H1 (cell line): ENCODE results near the gene IFITM2. TPM values are rescaled to one million over a fixed set of nuclear protein-coding genes. Genes with fewer than 3 reads are reported as not detected.

ENCODE experiments used
- CTCF ChIA-PET: fragments of 300-600 bp; sonication (Branson Sonifier 250); formaldehyde crosslinking; loops from one replicate; lab custom pipeline; 2021; ENCODE audit not compliant: partially characterized antibody; lab: Charles Lee
- POLR2A ChIA-PET: fragments of 300-600 bp; sonication (Branson Sonifier 250); formaldehyde crosslinking; loops from one replicate; lab custom pipeline; 2021; ENCODE audit warnings: inconsistent platforms; ENCODE audit not compliant: partially characterized antibody; lab: Charles Lee
- DNase-seq, 2 experiments: peaks; one replicate each; pipeline versions ENCODE4 v3.0.0 to v3.0.0-alpha.2; 2010 to 2022; ENCODE audit warnings: low spot score in 2 of 2, low read depth in 1 of 2, mixed read lengths in 1 of 2
- FAIRE-seq: peaks from 2 replicates; lab custom pipeline; 2011; peaks lifted over from hg19 to GRCh38; lab: Jason Lieb, UNC
- H2AFZ ChIP-seq: 2 replicates; pipeline ENCODE4 v1.8.1; 2012; ENCODE audit warnings: low read length, inconsistent platforms
- H2AK5ac ChIP-seq: 2 replicates; pipeline ENCODE4 v1.6.1; 2013; ENCODE audit warnings: low read depth, low read length
- H2BK120ac ChIP-seq: replicated peaks from 2 replicates; pipeline ENCODE3; 2013; ENCODE audit warnings: low read depth, low read length, inconsistent platforms
- H2BK12ac ChIP-seq: 2 replicates; pipeline ENCODE4 v1.6.1; 2013; ENCODE audit warnings: low read depth, low read length
- H2BK15ac ChIP-seq: 2 replicates; pipeline ENCODE4 v1.6.1; 2013; ENCODE audit warnings: low read length
- H2BK20ac ChIP-seq: 2 replicates; pipeline ENCODE4 v1.6.1; 2013; ENCODE audit warnings: low read length
- H2BK5ac ChIP-seq: 2 replicates; pipeline ENCODE4 v1.6.1; 2013; ENCODE audit warnings: low read depth, low read length
- H3K14ac ChIP-seq: 2 replicates; pipeline ENCODE4 v1.6.1; 2013; ENCODE audit warnings: inconsistent platforms; ENCODE audit not compliant: insufficient read length
- H3K18ac ChIP-seq: 2 replicates; pipeline ENCODE4 v1.6.1; 2013; ENCODE audit warnings: low read length; ENCODE audit errors: extremely low read depth
- H3K23ac ChIP-seq: 2 replicates; pipeline ENCODE4 v1.6.1; 2013; ENCODE audit warnings: inconsistent platforms; ENCODE audit not compliant: insufficient read length
- H3K23me2 ChIP-seq: 2 replicates; pipeline ENCODE4 v1.6.1; 2013; ENCODE audit warnings: low read depth, low read length
- H3K27ac ChIP-seq: 2 replicates; pipeline ENCODE4 v1.6.1; 2011; ENCODE audit warnings: low read depth, low read length, inconsistent platforms
- H3K27me3 ChIP-seq, 4 experiments: replicated peaks in 1 of 4; 1 replicate in 1 of 4; 2 replicates in 3 of 4; pipeline versions ENCODE4 v1.6.1 to v1.8.1; 2011 to 2013; ENCODE audit warnings: low read length in 3 of 4, mild to moderate bottlenecking in 3 of 4, inconsistent platforms in 2 of 4, mixed read lengths in 2 of 4, moderate library complexity in 1 of 4; ENCODE audit not compliant: control insufficient read depth in 3 of 4, insufficient read depth in 3 of 4; ENCODE audit errors: extremely low read depth in 1 of 4
- H3K36me3 ChIP-seq, 4 experiments: 2 replicates each; pipeline versions ENCODE4 v1.6.1 to v1.8.1; 2011 to 2013; ENCODE audit warnings: mild to moderate bottlenecking in 4 of 4, low read length in 3 of 4, moderate library complexity in 2 of 4, control low read depth in 1 of 4, inconsistent platforms in 1 of 4; ENCODE audit not compliant: insufficient read depth in 4 of 4, control insufficient read depth in 2 of 4
- H3K4ac ChIP-seq: replicated peaks from 2 replicates; pipeline ENCODE3; 2013; ENCODE audit warnings: low read length, low read depth, mixed read lengths, inconsistent platforms; ENCODE audit not compliant: insufficient read length
- H3K4me1 ChIP-seq, 4 experiments: replicated peaks in 1 of 4; 1 replicate in 1 of 4; 2 replicates in 3 of 4; pipeline versions ENCODE4 v1.6.1 to v1.8.1; 2011 to 2013; ENCODE audit warnings: low read length in 3 of 4, inconsistent platforms in 2 of 4, mixed read lengths in 1 of 4; ENCODE audit not compliant: insufficient read depth in 4 of 4, control insufficient read depth in 3 of 4
- H3K4me2 ChIP-seq, 2 experiments: 2 replicates each; pipeline versions ENCODE4 v1.6.1 to v1.8.1; 2011 to 2013; ENCODE audit warnings: low read depth in 2 of 2, low read length in 2 of 2, control low read depth in 1 of 2, inconsistent platforms in 1 of 2, mild to moderate bottlenecking in 1 of 2; ENCODE audit not compliant: insufficient read depth in 1 of 2
- H3K4me3 ChIP-seq, 4 experiments: fragments of 200-600, 300-600 bp in 1 of 4; sonication (generic), shearing (Covaris generic), sonication (Bioruptor Twin) in 1 of 4; 2 replicates each; pipeline versions ENCODE4 v1.5.1 to v1.8.1; 2011 to 2016; ENCODE audit warnings: low read length in 4 of 4, low read depth in 3 of 4, control low read depth in 2 of 4, inconsistent platforms in 2 of 4, mild to moderate bottlenecking in 2 of 4, mixed read lengths in 1 of 4, moderate library complexity in 1 of 4; ENCODE audit not compliant: insufficient read depth in 2 of 4; ENCODE audit errors: extremely low read depth in 1 of 4
- H3K56ac ChIP-seq: replicated peaks from 2 replicates; pipeline ENCODE3; 2013; ENCODE audit warnings: low read depth, mild to moderate bottlenecking, mixed read lengths, low read length, inconsistent platforms; ENCODE audit not compliant: insufficient read length
- H3K79me1 ChIP-seq: 2 replicates; pipeline ENCODE4 v1.6.1; 2013; ENCODE audit warnings: low read depth, low read length, control low read depth
- H3K79me2 ChIP-seq, 2 experiments: 2 replicates each; pipeline versions ENCODE4 v1.6.1 to v1.8.1; 2012 to 2013; ENCODE audit warnings: low read length in 2 of 2, mild to moderate bottlenecking in 2 of 2, inconsistent platforms in 1 of 2; ENCODE audit not compliant: insufficient read depth in 2 of 2, control insufficient read depth in 1 of 2
- H3K9ac ChIP-seq, 4 experiments: replicated peaks in 1 of 4; 1 replicate in 1 of 4; 2 replicates in 3 of 4; pipeline versions ENCODE4 v1.6.1 to v1.8.1; 2011 to 2013; ENCODE audit warnings: low read depth in 3 of 4, low read length in 3 of 4, control low read depth in 2 of 4, mild to moderate bottlenecking in 2 of 4, moderate library complexity in 2 of 4, inconsistent platforms in 1 of 4; ENCODE audit errors: extremely low read depth in 1 of 4
- H3K9me3 ChIP-seq, 2 experiments: 2 replicates each; pipeline versions ENCODE4 v1.6.1 to v1.8.1; 2012 to 2013; ENCODE audit warnings: mild to moderate bottlenecking in 2 of 2, moderate library complexity in 2 of 2, control low read depth in 1 of 2, inconsistent platforms in 1 of 2, low read depth in 1 of 2, low read length in 1 of 2, mixed read lengths in 1 of 2; ENCODE audit not compliant: insufficient read depth in 2 of 2
- H4K20me1 ChIP-seq, 2 experiments: replicated peaks in 1 of 2; 2 replicates each; pipeline versions ENCODE3 to v1.8.1; 2011 to 2013; ENCODE audit warnings: inconsistent platforms in 2 of 2, low read length in 2 of 2, mild to moderate bottlenecking in 1 of 2; ENCODE audit not compliant: insufficient read depth in 2 of 2, control insufficient read depth in 1 of 2
- H4K5ac ChIP-seq: 2 replicates; pipeline ENCODE4 v1.6.1; 2013; ENCODE audit warnings: low read length, low read depth, mixed read lengths, inconsistent platforms; ENCODE audit not compliant: insufficient read length
- H4K8ac ChIP-seq: 2 replicates; pipeline ENCODE4 v1.8.0; 2013; ENCODE audit warnings: mild to moderate bottlenecking, moderate library complexity, low read length, inconsistent platforms; ENCODE audit not compliant: insufficient read depth; ENCODE audit errors: extremely low read depth
- H4K91ac ChIP-seq: replicated peaks from 2 replicates; pipeline ENCODE3; 2013; ENCODE audit warnings: low read length, mixed read lengths, inconsistent platforms; ENCODE audit not compliant: insufficient read length
- CEBPB ChIP-seq: IDR thresholded peaks from 2 replicates; pipeline ENCODE4 v1.6.1; 2012; ENCODE audit warnings: low read depth, low read length
- EGR1 ChIP-seq: IDR thresholded peaks from 2 replicates; pipeline ENCODE4 v1.6.1; 2011; ENCODE audit warnings: low read depth, low read length, borderline replicate concordance
- EZH2 ChIP-seq: fragments of 200-600 bp; sonication (generic); IDR thresholded peaks from 2 replicates; pipeline ENCODE4 v1.7.1; 2012; ENCODE audit warnings: low read depth, mild to moderate bottlenecking, moderate library complexity, low read length, inconsistent platforms; ENCODE audit not compliant: severe bottlenecking
- HDAC2 ChIP-seq, 2 experiments: fragments of 300-600 bp in 1 of 2; sonication (generic) in 1 of 2; IDR thresholded peaks; 2 replicates each; pipeline ENCODE4 v1.6.1; 2011 to 2012; ENCODE audit warnings: low read depth in 2 of 2, low read length in 2 of 2, mild to moderate bottlenecking in 2 of 2, moderate library complexity in 2 of 2, borderline replicate concordance in 1 of 2, inconsistent platforms in 1 of 2
- HDAC6 ChIP-seq: IDR thresholded peaks from one replicate; pipeline ENCODE4 v1.7.1; 2012; ENCODE audit warnings: low read depth, mild to moderate bottlenecking, inconsistent platforms, low read length, moderate library complexity
- JUND ChIP-seq: IDR thresholded peaks from 2 replicates; pipeline ENCODE4 v1.6.1; 2011; ENCODE audit warnings: mild to moderate bottlenecking, improper control_type of control experiment, low read length
- MAFK ChIP-seq: IDR thresholded peaks from 2 replicates; pipeline ENCODE4 v1.6.1; 2012; ENCODE audit warnings: low read depth, mild to moderate bottlenecking, improper control_type of control experiment, low read length
- PHF8 ChIP-seq: fragments of 200-600 bp; sonication (generic); conservative IDR thresholded peaks from 2 replicates; pipeline ENCODE4 v1.7.1; 2012; ENCODE audit warnings: low read depth, mild to moderate bottlenecking, inconsistent platforms, low read length, moderate library complexity
- POLR2A ChIP-seq, 2 experiments: IDR thresholded peaks; 1 replicate in 1 of 2; 2 replicates in 1 of 2; pipeline ENCODE4 v1.6.1; 2011; ENCODE audit warnings: low read depth in 2 of 2, low read length in 2 of 2, mild to moderate bottlenecking in 2 of 2; ENCODE audit errors: control extremely low read depth in 1 of 2
- POU5F1 ChIP-seq: IDR thresholded peaks from 2 replicates; pipeline ENCODE4 v1.6.1; 2011; ENCODE audit warnings: low read depth, mild to moderate bottlenecking, low read length, moderate library complexity
- RXRA ChIP-seq: IDR thresholded peaks from 2 replicates; pipeline ENCODE4 v1.6.1; 2011; ENCODE audit warnings: low read depth, mild to moderate bottlenecking, low read length, moderate library complexity; ENCODE audit not compliant: insufficient read depth
- SIX5 ChIP-seq: IDR thresholded peaks from 2 replicates; pipeline ENCODE4 v1.6.1; 2011; ENCODE audit warnings: mild to moderate bottlenecking, low read depth, low read length
- SP1 ChIP-seq: IDR thresholded peaks from 2 replicates; pipeline ENCODE4 v1.6.1; 2011; ENCODE audit warnings: low read depth, low read length
- TEAD4 ChIP-seq: IDR thresholded peaks from 2 replicates; pipeline ENCODE4 v1.6.1; 2012; ENCODE audit warnings: low read depth, low read length, inconsistent platforms, mixed read lengths
- WGBS, 2 experiments: shearing (Covaris generic) in 1 of 2; methylation state at CpG; one replicate each; pipeline versions ENCODE4 v1.1.6 to v1.1.7; 2013 to 2015; ENCODE audit warnings: low lambda C conversion rate in 2 of 2, mixed read lengths in 2 of 2, inconsistent platforms in 1 of 2, low coverage in 1 of 2, missing lambda C conversion rate in 1 of 2; ENCODE audit not compliant: insufficient replicate concordance in 2 of 2, insufficient coverage in 1 of 2, insufficient read length in 1 of 2; ENCODE audit errors: extremely low coverage in 1 of 2, missing lambda C conversion rate in 1 of 2; 5-methylcytosine and 5-hydroxymethylcytosine counted together
- polyA plus RNA-seq, 7 experiments: library from polyadenylated mRNA; depleted of rRNA in 3 of 7; stranded (reverse) in 5 of 7; unstranded in 2 of 7; fragments of >200 nt in 5 of 7; fragments of 200-250 nt in 2 of 7; gene quantifications; 1 replicate in 5 of 7; 2 replicates in 1 of 7; 4 replicates in 1 of 7; pipeline versions ENCODE4 v1.2.1 to v1.2.3, GENCODE V29; 2011 to 2013; ENCODE audit warnings: missing spikeins in 2 of 7, mixed read lengths in 2 of 7
- total RNA-seq: library from RNA; stranded (reverse); fragmentation: NEBNext Ultra II Directional; extraction: Animal tissue kit (Norgen Biotek cat#: 25700); gene quantifications from 2 replicates; pipeline ENCODE4 v1.2.1, GENCODE V29; 2021

The IFITM2 gene
- total and polyA plus RNA-seq, 2 of the 8 experiments (the other 6 are each of a cell fraction or from before 2014, with no cell fraction given): 399 to 764 TPM

GRCh38 chr11:315516-315994, 7.9 kb downstream of the IFITM2 start:
- Histone ChIP-seq H2BK20ac (no peak overlapping the region), H2AFZ (no peak overlapping the region), H3K23me2 (peaks cover 18% of the 10 kb centered on the region; the same call in 1 of the 2 replicates), H2BK120ac (no peak overlapping the region), H3K36me3 (peaks cover 0 to 4% (median 0%) of the 10 kb centered on the region in 4 experiments; a peak in 1 of 8 replicates), H3K4me2 (peak overlapping the region; percentile 75 to 89), H3K9ac (peak overlapping the region in 1 of 4 experiments; percentile 20; a peak in 1 of 7 replicates), H3K79me1 (no peaks in the 10 kb centered on the region), H3K27ac (no peak overlapping the region), H3K14ac (no peak overlapping the region), H3K9me3 (no peaks in the 10 kb centered on the region), H4K8ac (peak overlapping the region; percentile 86), H2BK12ac (no peak overlapping the region; the same call in 1 of the 2 replicates), H4K91ac (peak overlapping the region; percentile 32), H2AK5ac (no peak overlapping the region), H3K27me3 (no peaks in the 10 kb centered on the region), H3K4ac (no peak overlapping the region), H4K20me1 (peaks cover 0 to 5% of the 10 kb centered on the region in 2 experiments), H4K5ac (no peak overlapping the region), H3K4me3 (peak overlapping the region; percentile 59 to 94 (median 76)), H3K79me2 (peaks cover 0 to 21% of the 10 kb centered on the region in 2 experiments; a peak in 2 of 4 replicates), H3K18ac (peak overlapping the region; percentile 3; the same call in 1 of the 2 replicates), H3K4me1 (peaks cover 9 to 44% (median 34%) of the 10 kb centered on the region in 4 experiments), H2BK5ac (peak overlapping the region; percentile 24; the same call in 1 of the 2 replicates), H2BK15ac (no peak overlapping the region), H3K56ac (no peak overlapping the region), H3K23ac (no peak overlapping the region)
- no peak for FAIRE-seq
- DNase-seq: no peak
- ChIA-PET POLR2A (interaction anchor here (0.6 to 4.0 kb wide), 12 partner anchors 10 to 119 kb away, joined by 3 to 33 read pairs (median 5); partner anchors contain the start of gene IFITM2), CTCF (interaction anchor here (0.7 to 4.2 kb wide), 12 partner anchors 8 to 64 kb away, joined by 3 to 33 read pairs (median 6); partner anchors contain the start of gene IFITM2)
- 50% methylated on average over 29 of the region's 32 CpGs; no CpG with 5 or more reads in 1 of the 2 experiments for WGBS, 2 experiments
- TF ChIP-seq HDAC6 (no peak), POLR2A (IDR thresholded peaks at IDR 0.05; ENCODE audit: control extremely low read depth in 1 of 2, low read depth in 2 of 2, low read length in 2 of 2) (no peak), TEAD4 (no peak), SP1 (no peak), EGR1 (no peak), JUND (no peak), MAFK (no peak), PHF8 (no peak), RXRA (no peak), HDAC2 (IDR thresholded peaks at IDR 0.05; ENCODE audit: borderline replicate concordance in 1 of 2, low read depth in 2 of 2, low read length in 2 of 2) (no peak), SIX5 (no peak), POU5F1 (no peak), CEBPB (no peak), EZH2 (no peak)
